A673 (cell line): Measurements from ENCODE around the gene TRIM71. TPM values are rescaled to one million over a fixed set of nuclear protein-coding genes. Genes with fewer than 3 reads are reported as not detected.

ENCODE experiments used
- BruUV-seq: library from RNA; stranded (reverse); fragments of 400-500 nt; replicated peaks from 2 replicates; lab custom pipeline; 2021; lab: Mats Ljungman, UMichigan
- CTCF ChIA-PET: fragments of 300-600 bp; sonication (Branson Sonifier 250); formaldehyde crosslinking; loops from one replicate; lab custom pipeline; 2022; ENCODE audit warnings: antibody characterized with exemption; lab: Charles Lee
- POLR2A ChIA-PET: fragments of 300-600 bp; sonication (Branson Sonifier 250); formaldehyde crosslinking; loops from one replicate; lab custom pipeline; 2022; ENCODE audit warnings: antibody characterized with exemption; ENCODE audit not compliant: low non-redundant PET; lab: Charles Lee
- DNase-seq: peaks from one replicate; pipeline ENCODE4 v3.0.0-alpha.2; 2015; ENCODE audit warnings: low spot score
- H3K27ac ChIP-seq: fragments of 200-600 bp; sonication (generic); 2 replicates; pipeline ENCODE4 v1.5.1; 2016; ENCODE audit warnings: mixed run types, low read depth, mild to moderate bottlenecking, mixed read lengths, antibody characterized with exemption, low read length; ENCODE audit not compliant: poor library complexity, severe bottlenecking
- H3K27me3 ChIP-seq: fragments of 200-600 bp; sonication (generic); replicated peaks from 2 replicates; pipeline ENCODE4 v1.6.1; 2017; ENCODE audit warnings: mixed run types, low read depth, mild to moderate bottlenecking, mixed read lengths, antibody characterized with exemption, low read length; ENCODE audit not compliant: insufficient read depth, poor library complexity
- H3K36me3 ChIP-seq: fragments of 200-600 bp; sonication (generic); 2 replicates; pipeline ENCODE4 v1.6.1; 2016; ENCODE audit warnings: mixed run types, mild to moderate bottlenecking, mixed read lengths, antibody characterized with exemption, low read length; ENCODE audit not compliant: insufficient read depth, poor library complexity, severe bottlenecking
- H3K4me1 ChIP-seq: fragments of 200-600 bp; sonication (generic); 2 replicates; pipeline ENCODE4 v1.6.1; 2017; ENCODE audit warnings: mixed run types, mild to moderate bottlenecking, mixed read lengths, antibody characterized with exemption, low read length; ENCODE audit not compliant: insufficient read depth, poor library complexity, severe bottlenecking
- H3K4me3 ChIP-seq: fragments of 200-600 bp; sonication (generic); 2 replicates; pipeline ENCODE4 v1.5.1; 2016; ENCODE audit warnings: low read depth, mixed run types, mild to moderate bottlenecking, mixed read lengths, low read length; ENCODE audit not compliant: poor library complexity, severe bottlenecking
- H3K9me3 ChIP-seq: fragments of 200-600 bp; sonication (generic); 2 replicates; pipeline ENCODE4 v1.6.1; 2016; ENCODE audit warnings: mixed run types, low read depth, mild to moderate bottlenecking, mixed read lengths, antibody characterized with exemption, low read length; ENCODE audit not compliant: poor library complexity, severe bottlenecking
- EZH2 ChIP-seq: fragments of 200-600 bp; sonication (generic); IDR thresholded peaks from 2 replicates; pipeline ENCODE4 v1.6.1; 2017; ENCODE audit warnings: borderline replicate concordance, low read depth, mild to moderate bottlenecking, mixed read lengths, antibody characterized with exemption, low read length; ENCODE audit not compliant: poor library complexity, severe bottlenecking
- intact Hi-C: fragments of 100-400 bp; cut with micrococcal nuclease; formaldehyde crosslinking; loops from one replicate; pipeline ENCODE4 v1.10.0; 2022; ENCODE audit not compliant: unreplicated experiment
- total RNA-seq: library from RNA; stranded (reverse); gene quantifications from 2 replicates; pipeline ENCODE4 v1.2.3, GENCODE V29; 2021
- TF ChIP-seq, protein P1 (sequence below): fragments of 300-800, 200-600 bp; sonication (generic); conservative IDR thresholded peaks from 2 replicates; pipeline ENCODE4 v1.5.1; 2017; ENCODE audit warnings: low read depth, mild to moderate bottlenecking, antibody characterized with exemption, low read length, moderate library complexity, mixed read lengths

TRIM71 gene
- total RNA-seq, 1 experiment from 2014 or later: 0.30 TPM

DNA sequence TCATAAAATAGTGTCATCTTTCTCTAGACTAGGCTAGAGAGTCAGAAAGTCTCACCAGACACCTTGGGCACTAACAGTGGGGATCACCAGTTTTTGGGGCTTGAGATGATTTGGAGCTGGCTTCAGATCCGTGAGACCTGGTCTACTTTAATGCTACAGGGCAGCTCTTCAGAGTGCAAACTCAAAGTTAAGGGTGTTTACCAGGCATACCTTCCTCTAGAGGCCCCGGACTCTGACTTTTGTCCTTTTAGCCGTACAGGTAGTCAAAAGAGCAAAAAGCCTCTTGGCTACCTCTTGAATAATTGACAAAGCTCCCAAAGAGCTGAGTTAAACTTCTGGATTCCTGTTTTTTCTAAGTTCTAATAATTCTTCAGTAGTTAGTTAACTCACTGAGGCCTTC lies 92.2 kb downstream of the TRIM71 start:
- intact Hi-C loops: no loop called here
- ChIA-PET CTCF (interaction anchor here (0.6 kb wide), 2 partner anchors 25 to 164 kb away, joined by 3 to 17 read pairs; no protein-coding TSS in a partner anchor), POLR2A (no interaction called here)
- no peaks in the 10 kb centered on the region for H3K36me3 ChIP-seq
- H3K9me3 ChIP-seq: no peaks in the 10 kb centered on the region
- TF ChIP-seq EZH2: no peak
- TF ChIP-seq, protein P1, sequence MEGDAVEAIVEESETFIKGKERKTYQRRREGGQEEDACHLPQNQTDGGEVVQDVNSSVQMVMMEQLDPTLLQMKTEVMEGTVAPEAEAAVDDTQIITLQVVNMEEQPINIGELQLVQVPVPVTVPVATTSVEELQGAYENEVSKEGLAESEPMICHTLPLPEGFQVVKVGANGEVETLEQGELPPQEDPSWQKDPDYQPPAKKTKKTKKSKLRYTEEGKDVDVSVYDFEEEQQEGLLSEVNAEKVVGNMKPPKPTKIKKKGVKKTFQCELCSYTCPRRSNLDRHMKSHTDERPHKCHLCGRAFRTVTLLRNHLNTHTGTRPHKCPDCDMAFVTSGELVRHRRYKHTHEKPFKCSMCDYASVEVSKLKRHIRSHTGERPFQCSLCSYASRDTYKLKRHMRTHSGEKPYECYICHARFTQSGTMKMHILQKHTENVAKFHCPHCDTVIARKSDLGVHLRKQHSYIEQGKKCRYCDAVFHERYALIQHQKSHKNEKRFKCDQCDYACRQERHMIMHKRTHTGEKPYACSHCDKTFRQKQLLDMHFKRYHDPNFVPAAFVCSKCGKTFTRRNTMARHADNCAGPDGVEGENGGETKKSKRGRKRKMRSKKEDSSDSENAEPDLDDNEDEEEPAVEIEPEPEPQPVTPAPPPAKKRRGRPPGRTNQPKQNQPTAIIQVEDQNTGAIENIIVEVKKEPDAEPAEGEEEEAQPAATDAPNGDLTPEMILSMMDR: no peak
- no peak overlapping the region for H3K27ac ChIP-seq
- no TSS peak for BruUV-seq
- no peaks in the 10 kb centered on the region for H3K27me3 ChIP-seq
- no peak for DNase-seq
- no peaks in the 10 kb centered on the region for H3K4me1 ChIP-seq
- no peak overlapping the region for H3K4me3 ChIP-seq

DNA sequence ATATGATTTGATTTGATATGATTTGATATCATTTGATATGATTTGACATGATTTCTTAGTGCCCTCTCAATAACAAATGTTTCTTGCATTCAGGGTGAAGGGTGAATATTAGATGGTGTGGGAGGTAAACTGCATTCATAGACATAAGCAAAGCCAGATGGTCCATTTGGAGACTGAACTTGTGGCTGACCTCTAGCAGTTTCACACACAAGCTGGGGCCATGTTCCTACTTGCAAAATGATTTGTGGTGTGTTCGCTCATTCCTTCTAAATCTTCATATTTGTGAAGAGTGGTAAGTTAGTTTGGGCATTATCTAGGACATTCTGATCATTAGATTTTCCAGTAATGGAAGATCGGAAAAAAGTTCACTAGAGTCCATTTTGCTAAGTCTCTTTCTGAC lies 93.2 kb downstream of the TRIM71 start:
- ChIA-PET POLR2A (no interaction called here), CTCF (no interaction called here)
- no peaks in the 10 kb centered on the region for H3K27me3 ChIP-seq
- TF ChIP-seq, protein P1: no peak
- TF ChIP-seq EZH2: no peak
- BruUV-seq: no TSS peak
- H3K4me3 ChIP-seq: no peak overlapping the region
- no peaks in the 10 kb centered on the region for H3K4me1 ChIP-seq
- H3K9me3 ChIP-seq: no peaks in the 10 kb centered on the region
- no peak for DNase-seq
- no peaks in the 10 kb centered on the region for H3K36me3 ChIP-seq
- no peak overlapping the region for H3K27ac ChIP-seq
- intact Hi-C loops: no loop called here

DNA sequence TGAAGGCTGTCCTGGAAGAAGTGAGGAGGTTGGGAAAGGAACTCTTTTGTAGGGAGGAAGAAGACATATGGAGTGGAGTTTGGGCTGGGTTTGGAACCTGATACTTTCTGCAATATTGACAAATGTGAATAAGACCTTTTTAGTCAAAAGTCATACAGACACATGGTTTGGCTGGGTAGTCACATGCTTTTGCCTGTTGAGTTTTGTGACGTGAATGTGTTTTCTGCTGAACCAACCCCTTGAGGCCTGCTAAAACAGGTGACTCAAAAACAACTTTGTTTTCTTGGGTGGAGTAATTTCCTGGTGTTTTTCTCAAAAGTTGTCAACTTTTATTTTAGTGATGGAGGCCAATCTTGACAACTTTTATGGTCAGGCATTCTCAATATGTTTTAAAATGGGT lies 94.2 kb downstream of the TRIM71 start:
- TF ChIP-seq EZH2: no peak
- TF ChIP-seq, protein P1: no peak
- H3K4me3 ChIP-seq: no peak overlapping the region
- H3K27ac ChIP-seq: no peak overlapping the region
- no peaks in the 10 kb centered on the region for H3K27me3 ChIP-seq
- DNase-seq: no peak
- BruUV-seq: no TSS peak
- no peaks in the 10 kb centered on the region for H3K9me3 ChIP-seq
- CTCF ChIA-PET: interaction anchor here (0.6 kb wide), 1 partner anchor 218 kb away, joined by 4 read pairs; no protein-coding TSS in a partner anchor
- POLR2A ChIA-PET: no interaction called here
- intact Hi-C loops: no loop called here
- no peaks in the 10 kb centered on the region for H3K4me1 ChIP-seq
- no peaks in the 10 kb centered on the region for H3K36me3 ChIP-seq
